Neutrophil (primary cell): Measurements from ENCODE around the gene PRPF39.
A peak's percentile ranks its signal among the peaks of the same experiment; 100 is the strongest.

ENCODE experiments used
- H3K27ac ChIP-seq: fragments of 200-600 bp; sonication (generic); 2 replicates; pipeline ENCODE4 v1.5.1; 2016; ENCODE audit warnings: mild to moderate bottlenecking, moderate library complexity
- H3K27me3 ChIP-seq: fragments of 200-600 bp; sonication (generic); 2 replicates; pipeline ENCODE4 v1.6.0; 2016; ENCODE audit warnings: mild to moderate bottlenecking
- H3K36me3 ChIP-seq: fragments of 200-600 bp; sonication (generic); 2 replicates; pipeline ENCODE4 v1.5.1; 2017
- H3K4me1 ChIP-seq, 2 experiments: fragments of 200-600 bp in 1 of 2; sonication (generic) in 1 of 2; 1 replicate in 1 of 2; 2 replicates in 1 of 2; pipeline versions ENCODE4 v1.5.1 to v1.6.1; 2013 to 2016; ENCODE audit warnings: low read depth in 1 of 2, low read length in 1 of 2, mild to moderate bottlenecking in 1 of 2, moderate library complexity in 1 of 2; ENCODE audit not compliant: control insufficient read depth in 1 of 2, insufficient read depth in 1 of 2
- H3K4me3 ChIP-seq, 2 experiments: fragments of 200-600 bp in 1 of 2; sonication (generic) in 1 of 2; 1 replicate in 1 of 2; 2 replicates in 1 of 2; pipeline ENCODE4 v1.5.1; 2013 to 2016; ENCODE audit warnings: low read depth in 1 of 2, low read length in 1 of 2, mild to moderate bottlenecking in 1 of 2, moderate library complexity in 1 of 2
- H3K9me3 ChIP-seq: fragments of 200-600 bp; sonication (generic); 2 replicates; pipeline ENCODE4 v1.5.1; 2016
- CTCF ChIP-seq: fragments of 200-600 bp; sonication (generic); IDR thresholded peaks from 2 replicates; pipeline ENCODE4 v1.5.1; 2016; ENCODE audit warnings: antibody characterized with exemption

PRPF39 gene

GRCh38 chr14:45083976-45084722, at the start of gene PRPF39:
PRPF39 (plus strand) TSS chr14:45084116; CDS start chr14:45095240, 11,124 bp downstream.
- TF ChIP-seq CTCF = peak; percentile 41
- Histone ChIP-seq H3K27me3 (no peaks in the 10 kb centered on the region), H3K9me3 (no peaks in the 10 kb centered on the region), H3K4me1 (peaks cover 18% of the 10 kb centered on the region in 2 experiments), H3K27ac (peak within 1 kb of the TSS; percentile 72), H3K4me3 (peak within 1 kb of the TSS; percentile 82 to 87), H3K36me3 (no peaks in the 10 kb centered on the region)

GRCh38 chr14:45034730-45035129, 49.2 kb upstream of the PRPF39 start:
- peaks cover 10% of the 10 kb centered on the region for H3K36me3 ChIP-seq
- H3K4me3 ChIP-seq = no peak overlapping the region
- H3K27ac ChIP-seq = no peak overlapping the region
- H3K4me1 ChIP-seq = no peaks in the 10 kb centered on the region
- no peaks in the 10 kb centered on the region for H3K27me3 ChIP-seq
- H3K9me3 ChIP-seq = peaks cover 9% of the 10 kb centered on the region
- TF ChIP-seq CTCF = no peak

- no peak for TF ChIP-seq CTCF
- Histone ChIP-seq H3K36me3 (no peaks in the 10 kb centered on the region), H3K9me3 (peaks cover 9% of the 10 kb centered on the region)
These were observed 45.7 kb upstream of the PRPF39 start for GRCh38 chr14:45038256-45038655.

GRCh38 chr14:45038865-45039264, 45.1 kb upstream of the PRPF39 start:
- H3K27me3 ChIP-seq = no peaks in the 10 kb centered on the region
- H3K4me3 ChIP-seq = no peak overlapping the region
- no peaks in the 10 kb centered on the region for H3K4me1 ChIP-seq
- no peak overlapping the region for H3K27ac ChIP-seq
- no peak for TF ChIP-seq CTCF
- peaks cover 9% of the 10 kb centered on the region for H3K9me3 ChIP-seq
- H3K36me3 ChIP-seq = no peaks in the 10 kb centered on the region

More at GRCh38 chr14:45038256-45038655, 45.7 kb upstream of the PRPF39 start:
- H3K4me3 ChIP-seq = no peak overlapping the region
- H3K27me3 ChIP-seq = no peaks in the 10 kb centered on the region
- H3K4me1 ChIP-seq = no peaks in the 10 kb centered on the region
- no peak overlapping the region for H3K27ac ChIP-seq

- H3K4me1 ChIP-seq = no peaks in the 10 kb centered on the region
- TF ChIP-seq CTCF = no peak
- H3K36me3 ChIP-seq = no peaks in the 10 kb centered on the region
- H3K27ac ChIP-seq = no peak overlapping the region
- no peaks in the 10 kb centered on the region for H3K27me3 ChIP-seq
- peaks cover 9% of the 10 kb centered on the region for H3K9me3 ChIP-seq
- no peak overlapping the region for H3K4me3 ChIP-seq
These were observed 44.5 kb upstream of the PRPF39 start for GRCh38 chr14:45039390-45039789.
